ENCODE data around the gene GPR37L1.
"Not testable (repeated sequence)": the region's sequence is repeated elsewhere in the genome, so short reads cannot be mapped to it uniquely, and the experiment has no call there.

GPR37L1 gene

GRCh38 chr1:202134645-202135172 lies 12.0 kb downstream of the GPR37L1 start:
- no peak for DNase-seq

GRCh38 chr1:202135221-202135721 lies 12.6 kb downstream of the GPR37L1 start:
- DNase-seq: peak in 4 of 6 experiments; percentile 23 to 62 (median 42)

GRCh38 chr1:202140833-202141232 lies 18.1 kb downstream of the GPR37L1 start:
- no peak for DNase-seq

GRCh38 chr1:202141468-202141867 lies 18.8 kb downstream of the GPR37L1 start:
- not testable (repeated sequence) for DNase-seq

GRCh38 chr1:202143011-202143767 lies 20.5 kb downstream of the GPR37L1 start:
- DNase-seq: peak in 4 of 6 experiments; percentile 6 to 49 (median 34)

GRCh38 chr1:202143768-202144401 lies 21.2 kb downstream of the GPR37L1 start:
- DNase-seq: peak in 5 of 6 experiments; percentile 21 to 44 (median 28)

- peak; percentile 37 to 70 (median 56) for DNase-seq
Measured at GRCh38 chr1:202144402-202145067, 21.8 kb downstream of the GPR37L1 start, which contains the start of gene ARL8A. TSS of gene ARL8A (minus strand) at chr1:202144737. CDS start at chr1:202144572, 165 bp downstream.

- peak in 1 of 6 experiments; percentile 33 for DNase-seq
Measured at GRCh38 chr1:202145068-202145743, 22.5 kb downstream of the GPR37L1 start.

GRCh38 chr1:202145744-202146140 lies 23.0 kb downstream of the GPR37L1 start:
- not testable (repeated sequence) for DNase-seq

- no peak for DNase-seq
Measured at GRCh38 chr1:202146279-202146678, 23.6 kb downstream of the GPR37L1 start.

GRCh38 chr1:202146993-202147392 lies 24.3 kb downstream of the GPR37L1 start:
- no peak for DNase-seq

GRCh38 chr1:202148391-202148790 lies 25.7 kb downstream of the GPR37L1 start:
- no peak for DNase-seq

- DNase-seq: no peak
Measured at GRCh38 chr1:202149566-202149965, 26.8 kb downstream of the GPR37L1 start.

- DNase-seq: no peak
Measured at GRCh38 chr1:202150187-202150586, 27.5 kb downstream of the GPR37L1 start.

- no peak for DNase-seq
Measured at GRCh38 chr1:202150602-202151001, 27.9 kb downstream of the GPR37L1 start.

- no peak for DNase-seq
Measured at GRCh38 chr1:202151045-202151444, 28.3 kb downstream of the GPR37L1 start.

GRCh38 chr1:202152399-202152798 lies 29.7 kb downstream of the GPR37L1 start:
- no peak for DNase-seq

- DNase-seq: no peak
Measured at GRCh38 chr1:202153284-202153683, 30.6 kb downstream of the GPR37L1 start.

- DNase-seq: no peak
Measured at GRCh38 chr1:202154148-202154765, 31.5 kb downstream of the GPR37L1 start.

GRCh38 chr1:202154766-202155477 lies 32.2 kb downstream of the GPR37L1 start:
- peak in 4 of 6 experiments; percentile 12 to 52 (median 28) for DNase-seq

- DNase-seq: no peak
Measured at GRCh38 chr1:202155478-202156021, 32.8 kb downstream of the GPR37L1 start.

Data from stimulated activated naive CD4-positive, alpha-beta T cell (primary cell).